AG04450 (cell line): ENCODE data around the gene FAM98A. TPM values are rescaled to one million over a fixed set of nuclear protein-coding genes. Genes with fewer than 3 reads are reported as not detected.

Source experiments
- CTCF ChIA-PET: fragments of 300-600, 350-600 bp; formaldehyde crosslinking; extraction: SDS; loops from one replicate; lab custom pipeline; 2022; ENCODE audit warnings: antibody characterized with exemption, inconsistent platforms; lab: Charles Lee
- POLR2A ChIA-PET: fragments of 350-600 bp; formaldehyde crosslinking; extraction: SDS; loops from one replicate; lab custom pipeline; 2021; ENCODE audit warnings: antibody characterized with exemption, inconsistent platforms; lab: Yijun Ruan, JAX
- DNase-seq: peaks from one replicate; pipeline ENCODE4 v3.0.0-alpha.2; 2011; ENCODE audit warnings: low read depth, low spot score
- H3K27ac ChIP-seq: one replicate; pipeline ENCODE4 v1.5.1; 2012; ENCODE audit warnings: low read depth, low read length, control low read depth
- H3K27me3 ChIP-seq: one replicate; pipeline ENCODE4 v1.6.0; 2012; ENCODE audit warnings: low read length; ENCODE audit not compliant: control insufficient read depth, insufficient read depth
- H3K4me3 ChIP-seq: 2 replicates; pipeline ENCODE4 v1.5.1; 2011; ENCODE audit warnings: mild to moderate bottlenecking, low read depth, low read length, control low read depth
- H3K9me3 ChIP-seq: 2 replicates; pipeline ENCODE4 v1.5.1; 2012; ENCODE audit warnings: low read length; ENCODE audit not compliant: control insufficient read depth, insufficient read depth
- polyA plus RNA-seq: library from polyadenylated mRNA; depleted of rRNA; stranded (reverse); fragments of >200 nt; gene quantifications from 2 replicates; pipeline ENCODE4 v1.2.3, GENCODE V29; 2011
- TF ChIP-seq, protein P1 (sequence below): IDR thresholded peaks from 2 replicates; pipeline ENCODE4 v1.5.1; 2011; ENCODE audit warnings: low read depth, low read length, control low read depth, inconsistent platforms

Gene FAM98A
- polyA plus RNA-seq, 1 experiment = 156 TPM

DNA sequence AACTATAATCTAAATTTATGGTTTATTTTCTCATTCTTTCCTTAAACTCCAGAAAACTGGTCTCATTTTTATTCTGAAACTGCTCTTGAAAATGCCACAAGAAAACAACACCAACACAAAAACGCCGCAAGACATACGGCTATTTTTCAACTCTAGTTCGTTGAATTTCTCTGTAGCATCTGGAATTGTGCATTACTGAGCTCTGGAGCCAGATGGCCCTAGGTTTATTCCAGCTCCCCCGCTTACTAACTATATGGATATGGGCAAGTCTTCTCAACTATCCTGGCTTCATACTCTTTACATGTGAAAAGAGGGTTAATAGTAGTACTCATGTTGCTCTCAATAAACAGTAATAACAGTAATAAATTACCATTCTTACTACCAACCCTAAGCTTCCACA lies 19.9 kb downstream of the FAM98A start:
- no peak for DNase-seq
- no peaks in the 10 kb centered on the region for H3K27me3 ChIP-seq
- POLR2A ChIA-PET = no interaction called here
- TF ChIP-seq, protein P1, sequence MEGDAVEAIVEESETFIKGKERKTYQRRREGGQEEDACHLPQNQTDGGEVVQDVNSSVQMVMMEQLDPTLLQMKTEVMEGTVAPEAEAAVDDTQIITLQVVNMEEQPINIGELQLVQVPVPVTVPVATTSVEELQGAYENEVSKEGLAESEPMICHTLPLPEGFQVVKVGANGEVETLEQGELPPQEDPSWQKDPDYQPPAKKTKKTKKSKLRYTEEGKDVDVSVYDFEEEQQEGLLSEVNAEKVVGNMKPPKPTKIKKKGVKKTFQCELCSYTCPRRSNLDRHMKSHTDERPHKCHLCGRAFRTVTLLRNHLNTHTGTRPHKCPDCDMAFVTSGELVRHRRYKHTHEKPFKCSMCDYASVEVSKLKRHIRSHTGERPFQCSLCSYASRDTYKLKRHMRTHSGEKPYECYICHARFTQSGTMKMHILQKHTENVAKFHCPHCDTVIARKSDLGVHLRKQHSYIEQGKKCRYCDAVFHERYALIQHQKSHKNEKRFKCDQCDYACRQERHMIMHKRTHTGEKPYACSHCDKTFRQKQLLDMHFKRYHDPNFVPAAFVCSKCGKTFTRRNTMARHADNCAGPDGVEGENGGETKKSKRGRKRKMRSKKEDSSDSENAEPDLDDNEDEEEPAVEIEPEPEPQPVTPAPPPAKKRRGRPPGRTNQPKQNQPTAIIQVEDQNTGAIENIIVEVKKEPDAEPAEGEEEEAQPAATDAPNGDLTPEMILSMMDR = no peak
- CTCF ChIA-PET = interaction anchor here (0.9 to 1.2 kb wide), 3 partner anchors 104 to 199 kb away, joined by 3 to 4 read pairs (median 3); no protein-coding TSS in a partner anchor
- no peak overlapping the region for H3K4me3 ChIP-seq
- H3K9me3 ChIP-seq = no peaks in the 10 kb centered on the region
- no peak overlapping the region for H3K27ac ChIP-seq

DNA sequence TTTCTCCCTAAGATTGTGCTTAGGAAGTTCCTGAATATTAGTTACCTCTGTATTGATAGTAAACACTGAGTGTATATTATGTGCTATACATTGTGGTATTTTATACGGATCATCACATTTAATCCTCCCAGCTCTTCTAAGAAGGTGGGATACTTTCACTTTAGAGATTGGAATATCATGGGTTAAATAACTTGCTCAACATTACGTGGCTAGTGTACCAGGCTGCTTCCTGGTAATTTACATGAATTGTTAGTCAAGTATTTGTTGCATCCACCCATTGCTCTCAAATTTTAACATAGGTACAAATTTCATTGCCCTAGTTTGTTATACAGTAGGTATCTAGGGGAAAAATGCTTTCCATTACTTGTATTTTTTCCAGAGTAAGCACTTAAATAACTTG lies 21.4 kb downstream of the FAM98A start:
- ChIA-PET CTCF (no interaction called here), POLR2A (no interaction called here)
- TF ChIP-seq, protein P1 = no peak
- H3K4me3 ChIP-seq = no peak overlapping the region
- H3K27me3 ChIP-seq = no peaks in the 10 kb centered on the region
- no peak overlapping the region for H3K27ac ChIP-seq
- no peaks in the 10 kb centered on the region for H3K9me3 ChIP-seq
- no peak for DNase-seq

DNA sequence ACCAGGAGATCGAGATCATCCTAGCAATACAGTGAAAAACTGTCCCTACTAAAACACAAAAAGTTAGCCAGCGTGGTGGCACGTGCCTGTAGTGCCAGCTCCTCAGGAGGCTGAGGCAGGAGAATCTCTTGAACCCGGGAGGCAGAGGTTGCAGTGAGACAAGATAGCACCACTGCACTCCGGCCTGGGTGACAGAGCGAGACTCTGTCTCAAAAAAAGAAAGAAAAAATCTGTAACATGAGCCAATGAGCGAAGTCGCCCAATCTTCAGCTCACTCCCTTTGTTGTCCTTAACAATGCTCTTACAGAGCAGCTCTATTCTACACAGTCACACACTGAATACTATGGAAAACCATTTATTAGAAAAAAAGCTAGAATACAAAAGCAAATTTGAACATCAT lies 22.0 kb downstream of the FAM98A start:
- H3K4me3 ChIP-seq = no peak overlapping the region
- no peak for DNase-seq
- H3K27me3 ChIP-seq = no peaks in the 10 kb centered on the region
- no peaks in the 10 kb centered on the region for H3K9me3 ChIP-seq
- POLR2A ChIA-PET = no interaction called here
- H3K27ac ChIP-seq = no peak overlapping the region
- TF ChIP-seq, protein P1 = no peak
- CTCF ChIA-PET = no interaction called here

DNA sequence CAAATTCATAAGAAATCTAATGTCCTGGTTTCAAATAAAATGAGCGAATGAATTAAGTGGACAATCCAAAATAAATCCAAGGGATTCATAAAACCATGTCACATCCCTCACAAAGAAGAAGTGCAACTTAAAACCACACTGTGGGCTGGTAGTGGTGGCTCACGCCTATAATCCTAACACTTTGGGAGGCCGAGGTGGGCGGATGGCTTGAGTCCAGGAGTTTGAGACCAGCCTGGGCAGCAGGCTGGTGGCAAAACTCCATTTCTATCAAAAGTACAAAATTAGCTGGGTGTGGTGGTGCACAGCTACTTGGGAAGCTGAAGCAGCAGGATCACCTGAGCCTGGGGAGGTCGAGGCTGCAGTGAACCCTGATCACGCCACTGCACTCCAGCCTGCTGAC lies 25.4 kb downstream of the FAM98A start:
- Histone ChIP-seq H3K4me3 (no peak overlapping the region), H3K27me3 (no peaks in the 10 kb centered on the region), H3K27ac (no peak overlapping the region), H3K9me3 (no peaks in the 10 kb centered on the region)
- CTCF ChIA-PET = interaction anchor here (1.4 to 2.2 kb wide), 2 partner anchors 9 to 10 kb away, joined by 4 to 7 read pairs; no protein-coding TSS in a partner anchor
- no peak for DNase-seq
- TF ChIP-seq, protein P1 = no peak
- POLR2A ChIA-PET = no interaction called here

DNA sequence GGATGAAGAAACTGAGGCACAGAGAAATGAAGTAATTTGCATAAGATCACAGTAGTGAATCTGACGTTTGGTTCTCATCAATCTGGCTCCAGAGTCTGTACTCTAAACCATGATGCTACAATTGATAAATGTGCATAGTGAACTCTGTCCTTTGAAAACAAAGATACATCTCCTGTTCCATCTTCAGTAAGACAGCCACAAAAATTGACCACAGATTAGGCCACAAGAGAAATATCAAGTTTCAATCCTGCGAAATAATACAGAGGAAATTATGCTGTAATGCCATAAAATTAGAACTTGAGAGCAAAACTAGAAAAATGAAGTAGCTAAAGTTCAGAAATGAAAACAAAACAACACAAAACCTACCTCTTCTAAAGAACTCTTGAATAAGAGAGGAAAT lies 28.4 kb downstream of the FAM98A start:
- POLR2A ChIA-PET = no interaction called here
- CTCF ChIA-PET = interaction anchor here (0.7 to 1.9 kb wide), 2 partner anchors 12 to 664 kb away, joined by 6 to 7 read pairs; no protein-coding TSS in a partner anchor
- DNase-seq = no peak
- Histone ChIP-seq H3K4me3 (no peak overlapping the region), H3K9me3 (no peaks in the 10 kb centered on the region), H3K27ac (no peak overlapping the region), H3K27me3 (no peaks in the 10 kb centered on the region)
- TF ChIP-seq, protein P1 = no peak
